Panc1 (cell line): ENCODE results near the gene CARHSP1. TPM values are rescaled to one million over a fixed set of nuclear protein-coding genes. Genes with fewer than 3 reads are reported as not detected.
"Not testable (repeated sequence)": the region's sequence is repeated elsewhere in the genome, so short reads cannot be mapped to it uniquely, and the experiment has no call there.

ENCODE experiments used
- ATAC-seq: fragments of 200-7000 bp; cut with Tn5 transposase; 2 replicates; pipeline ENCODE4 v1.9.1; 2020; ENCODE audit warnings: mild to moderate bottlenecking, moderate library complexity
- Bru-seq: library from RNA; stranded (reverse); fragments of 400-500 nt; gene quantifications from one replicate; lab custom pipeline; 2021; lab: Mats Ljungman, UMichigan
- BruChase-seq, 2 experiments: library from RNA; stranded (reverse); fragments of 400-500 nt; gene quantifications; one replicate each; lab custom pipeline; 2021; lab: Mats Ljungman, UMichigan
- BruUV-seq: library from RNA; stranded (reverse); fragments of 400-500 nt; replicated peaks from 2 replicates; lab custom pipeline; 2021; lab: Mats Ljungman, UMichigan
- CTCF ChIA-PET: fragments of 300-600 bp; sonication (Branson Sonifier 250); formaldehyde crosslinking; loops from one replicate; lab custom pipeline; 2022; ENCODE audit warnings: antibody characterized with exemption; lab: Charles Lee
- POLR2A ChIA-PET: fragments of 300-600 bp; sonication (Branson Sonifier 250); formaldehyde crosslinking; loops from one replicate; lab custom pipeline; 2022; ENCODE audit warnings: antibody characterized with exemption; lab: Charles Lee
- DNase-seq: peaks from one replicate; pipeline ENCODE4 v3.0.0-alpha.2; 2010; ENCODE audit warnings: low read depth, low spot score
- H3K27ac ChIP-seq: 2 replicates; pipeline ENCODE4 v1.5.1; 2011; ENCODE audit warnings: mild to moderate bottlenecking, low read length, inconsistent platforms
- H3K27me3 ChIP-seq: fragments of 200-500 bp; sonication (Bioruptor generic); 2 replicates; pipeline ENCODE4 v1.6.0; 2014; ENCODE audit warnings: low read length, inconsistent platforms; ENCODE audit not compliant: control insufficient read depth, insufficient read depth
- H3K36me3 ChIP-seq: fragments of 200-500 bp; sonication (Bioruptor generic); 2 replicates; pipeline ENCODE4 v1.5.1; 2014; ENCODE audit warnings: inconsistent platforms, mild to moderate bottlenecking, low read length, moderate library complexity; ENCODE audit not compliant: control insufficient read depth, insufficient read depth
- H3K4me1 ChIP-seq: 2 replicates; pipeline ENCODE4 v1.5.1; 2011; ENCODE audit warnings: inconsistent platforms, mild to moderate bottlenecking, low read length, moderate library complexity; ENCODE audit not compliant: control insufficient read depth, insufficient read depth
- H3K4me3 ChIP-seq, 2 experiments: 2 replicates each; pipeline ENCODE4 v1.5.1; 2011 to 2012; ENCODE audit warnings: low read depth in 2 of 2, low read length in 2 of 2, mild to moderate bottlenecking in 2 of 2, inconsistent platforms in 1 of 2, moderate library complexity in 1 of 2
- H3K9me3 ChIP-seq: fragments of 200-500 bp; sonication (Bioruptor generic); 2 replicates; pipeline ENCODE4 v1.5.1; 2014; ENCODE audit warnings: low read depth, mild to moderate bottlenecking, inconsistent platforms, low read length, moderate library complexity; ENCODE audit not compliant: control insufficient read depth, insufficient read depth
- CTCF ChIP-seq: fragments of 450-650 bp; IDR thresholded peaks from 2 replicates; pipeline ENCODE4 v1.5.1; 2017; ENCODE audit warnings: mild to moderate bottlenecking
- POLR2AphosphoS5 ChIP-seq: IDR thresholded peaks from 2 replicates; pipeline ENCODE4 v1.6.1; 2012; ENCODE audit warnings: mild to moderate bottlenecking, low read depth, low read length, moderate library complexity
- REST ChIP-seq, 2 experiments: IDR thresholded peaks; 2 replicates each; pipeline ENCODE4 v1.6.1; 2011 to 2012; ENCODE audit warnings: low read depth in 2 of 2, control low read depth in 1 of 2, low read length in 1 of 2, mild to moderate bottlenecking in 1 of 2, moderate library complexity in 1 of 2; ENCODE audit not compliant: insufficient read depth in 1 of 2
- SIN3A ChIP-seq: IDR thresholded peaks from 2 replicates; pipeline ENCODE4 v1.6.1; 2012; ENCODE audit warnings: low read depth, mild to moderate bottlenecking, low read length, moderate library complexity, borderline replicate concordance; ENCODE audit not compliant: insufficient read depth
- TCF7L2 ChIP-seq: IDR thresholded peaks from 2 replicates; pipeline ENCODE4 v1.6.1; 2011; ENCODE audit warnings: mild to moderate bottlenecking, low read depth, low read length, inconsistent platforms
- in situ Hi-C: cut with HindIII; loops from 2 replicates; pipeline ENCODE4 v1.10.0; 2016; ENCODE audit warnings: low sequenced_read_pairs, low pct_unique_long_range_greater_than_20kb
- intact Hi-C: fragments of 100-400 bp; cut with micrococcal nuclease; formaldehyde crosslinking; loops from one replicate; pipeline ENCODE4 v1.10.0; 2022; ENCODE audit not compliant: unreplicated experiment
- long read RNA-seq: library from polyadenylated mRNA; unstranded; transcript quantifications from one replicate; pipeline ENCODE4 v2.0.0, GENCODE V29; 2021; ENCODE audit not compliant: unreplicated experiment
- polyA plus RNA-seq: library from polyadenylated mRNA; unstranded; fragments of >200 nt; gene quantifications from one replicate; pipeline ENCODE4 v1.2.1, GENCODE V29; 2012; ENCODE audit warnings: missing spikeins; ENCODE audit not compliant: insufficient read length
- total RNA-seq: library from RNA; stranded (reverse); gene quantifications from one replicate; pipeline ENCODE4 v1.2.1, GENCODE V29; 2021; ENCODE audit not compliant: unreplicated experiment

CARHSP1 gene
- total RNA-seq (158 TPM), Bru-seq, nascent RNA (percentile 83 among the genes with signal in this experiment), BruChase-seq, experiment 1, labeled RNA remaining after a 2-hour chase (percentile 86 among the genes with signal in this experiment), BruChase-seq, experiment 2, labeled RNA remaining after a 6-hour chase (percentile 92 among the genes with signal in this experiment)
- polyA plus RNA-seq, result 262 TPM
- long read RNA-seq, transcript CARHSP1-201 (4 exons, 746 nt), result major isoform, 86 of 220 reads
- long read RNA-seq, transcript CARHSP1-202 (4 exons, 3,026 nt), result minor isoform, 8 of 220 reads
- long read RNA-seq, partial matches to known transcripts, result 15 of 220 reads
- long read RNA-seq, other reads (novel, unspliced or antisense), result 110 of 220 reads

DNA sequence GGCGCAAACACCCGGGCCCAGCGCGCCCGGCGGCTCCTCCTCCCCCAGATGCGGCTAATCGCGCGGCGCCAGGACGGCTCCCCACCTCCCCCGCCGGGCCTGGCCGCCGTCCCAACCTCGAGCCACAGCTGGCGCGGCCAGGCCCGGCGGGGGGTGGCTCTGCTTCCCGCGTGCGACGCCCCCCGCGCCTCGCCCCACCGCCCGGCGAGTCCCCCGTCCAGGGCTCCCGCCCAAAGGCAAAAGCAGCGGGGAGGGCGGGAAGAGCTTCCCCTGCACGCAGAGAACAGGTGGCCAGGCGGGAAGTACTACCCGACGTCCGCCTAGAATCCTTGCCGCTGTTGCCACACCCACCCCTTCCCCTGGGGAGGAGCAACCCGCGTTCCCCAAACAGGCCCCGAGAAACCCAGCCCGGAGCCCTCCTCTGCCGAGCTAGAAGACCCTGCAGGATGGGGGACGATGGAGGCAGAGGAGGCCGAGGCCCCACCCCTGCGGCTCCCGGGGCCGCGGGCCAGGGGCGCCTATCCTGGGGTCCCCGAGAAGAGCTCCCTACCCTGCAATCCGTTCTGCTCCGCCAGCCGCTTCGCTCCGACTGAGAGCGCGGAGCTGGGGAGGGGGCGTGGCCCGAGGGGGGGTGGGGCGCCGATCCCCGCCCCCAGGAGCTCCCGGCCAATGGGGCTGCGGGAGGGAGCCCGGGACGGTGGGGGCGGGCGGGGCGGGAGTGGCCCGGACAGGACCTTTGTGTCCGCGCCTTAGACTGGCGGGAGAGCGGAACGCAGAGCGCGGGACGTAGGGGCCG lies at the start of gene CARHSP1:
CARHSP1 (minus strand) TSS at position 591 of the 796 bp plus-strand sequence. CDS start 9,678 bp downstream, outside the sequence.
- ChIA-PET CTCF (interaction anchor here (0.6 to 1.1 kb wide), 3 partner anchors 12 to 140 kb away, joined by 3 to 6 read pairs (median 5); no protein-coding TSS in a partner anchor), POLR2A (interaction anchor here (0.6 to 0.7 kb wide), 5 partner anchors 10 to 29 kb away, joined by 3 to 14 read pairs (median 4); no protein-coding TSS in a partner anchor)
- no TSS peak for BruUV-seq
- Histone ChIP-seq H3K27ac (peak within 1 kb of the TSS; percentile 96), H3K9me3 (no peaks in the 10 kb centered on the region), H3K4me3 (peak within 1 kb of the TSS; percentile 81 to 86), H3K36me3 (peaks cover 3% of the 10 kb centered on the region; the same call in 1 of the 2 replicates), H3K27me3 (no peaks in the 10 kb centered on the region), H3K4me1 (peaks cover 42% of the 10 kb centered on the region)
- intact Hi-C loops, result loop anchor here (10.0 kb wide), 2 partner anchors 266 to 294 kb away; no protein-coding TSS in a partner anchor
- DNase-seq (no peak), ATAC-seq (peak; percentile 81)
- in situ Hi-C loops, result no loop called here
- no peak for TF ChIP-seq CTCF
- TF ChIP-seq TCF7L2, result no peak
- peak; percentile 76 for TF ChIP-seq POLR2AphosphoS5
- TF ChIP-seq SIN3A, result peak; percentile 79; the same call in 1 of the 2 replicates

GRCh38 chr16:8917336-8917735 lies 48.5 kb upstream of the CARHSP1 start:
- POLR2A ChIA-PET, H3K9me3 ChIP-seq, H3K27ac ChIP-seq, BruUV-seq, ATAC-seq, H3K4me3 ChIP-seq, DNase-seq, CTCF ChIA-PET, intact Hi-C loops, H3K27me3 ChIP-seq, H3K4me1 ChIP-seq, in situ Hi-C loops: not testable (repeated sequence)
- H3K36me3 ChIP-seq, result peaks cover 32% of the 10 kb centered on the region

GRCh38 chr16:8916541-8917225 lies 47.9 kb upstream of the CARHSP1 start:
- CTCF ChIA-PET, result no interaction called here
- no TSS peak for BruUV-seq
- intact Hi-C loops, result no loop called here

More at GRCh38 chr16:8916541-8917225, 47.9 kb upstream of the CARHSP1 start:
- Histone ChIP-seq H3K27ac (no peak overlapping the region), H3K9me3 (no peaks in the 10 kb centered on the region), H3K27me3 (no peaks in the 10 kb centered on the region), H3K4me3 (no peak overlapping the region), H3K4me1 (no peaks in the 10 kb centered on the region), H3K36me3 (peaks cover 32% of the 10 kb centered on the region)
- in situ Hi-C loops, result no loop called here
- DNase-seq (no peak), ATAC-seq (no peak)
- POLR2A ChIA-PET, result no interaction called here
- TF ChIP-seq CTCF, result no peak
- TF ChIP-seq TCF7L2, result no peak
- no peak for TF ChIP-seq POLR2AphosphoS5
- TF ChIP-seq SIN3A, result no peak
- no peak for TF ChIP-seq REST (IDR thresholded peaks at IDR 0.05; ENCODE audit: insufficient read depth in 1 of 2, low read depth in 2 of 2, low read length in 1 of 2)
